Osteoblast (primary cell): ENCODE results near the gene FAM222B. TPM values are rescaled to one million over a fixed set of nuclear protein-coding genes. Genes with fewer than 3 reads are reported as not detected.

Experiments
- DNase-seq: peaks from one replicate; pipeline ENCODE4 v3.0.0; 2011; ENCODE audit warnings: low spot score, mixed read lengths; ENCODE audit not compliant: insufficient read length; ENCODE audit errors: missing footprints
- H2AFZ ChIP-seq: 2 replicates; pipeline ENCODE4 v1.6.0; 2011; ENCODE audit warnings: mild to moderate bottlenecking, low read length
- H3K27ac ChIP-seq: 2 replicates; pipeline ENCODE4 v1.5.1; 2011; ENCODE audit warnings: mild to moderate bottlenecking, low read depth, low read length, moderate library complexity
- H3K27me3 ChIP-seq: 2 replicates; pipeline ENCODE4 v1.6.0; 2012; ENCODE audit warnings: mild to moderate bottlenecking, control low read depth, inconsistent platforms, low read length, moderate library complexity; ENCODE audit not compliant: insufficient read depth
- H3K36me3 ChIP-seq: 2 replicates; pipeline ENCODE4 v1.5.1; 2011; ENCODE audit warnings: mild to moderate bottlenecking, low read length, control low read depth, moderate library complexity; ENCODE audit not compliant: insufficient read depth
- H3K4me1 ChIP-seq: 2 replicates; pipeline ENCODE4 v1.5.1; 2011; ENCODE audit warnings: mild to moderate bottlenecking, low read length, control low read depth, moderate library complexity; ENCODE audit not compliant: insufficient read depth
- H3K4me2 ChIP-seq: 2 replicates; pipeline ENCODE4 v1.6.0; 2011; ENCODE audit warnings: mild to moderate bottlenecking, low read length; ENCODE audit not compliant: insufficient read depth
- H3K4me3 ChIP-seq: fragments of 200-600 bp; sonication (generic); 3 replicates; pipeline ENCODE4 v1.5.1; 2012; ENCODE audit warnings: mild to moderate bottlenecking, low read length, inconsistent platforms; ENCODE audit not compliant: insufficient read depth
- H3K79me2 ChIP-seq: 2 replicates; pipeline ENCODE4 v1.6.0; 2012; ENCODE audit warnings: mild to moderate bottlenecking, low read length, control low read depth, inconsistent platforms; ENCODE audit not compliant: insufficient read depth
- H3K9me3 ChIP-seq: 2 replicates; pipeline ENCODE4 v1.5.1; 2011; ENCODE audit warnings: low read depth, low read length, control low read depth
- H4K20me1 ChIP-seq: 2 replicates; pipeline ENCODE4 v1.6.0; 2012; ENCODE audit warnings: mild to moderate bottlenecking, low read length, control low read depth; ENCODE audit not compliant: insufficient read depth
- total RNA-seq: library from RNA; depleted of rRNA; stranded (reverse); fragments of >200 nt; gene quantifications from 2 replicates; pipeline ENCODE4 v1.2.3, GENCODE V29; 2012
- TF ChIP-seq, protein P1 (sequence below): IDR thresholded peaks from 2 replicates; pipeline ENCODE4 v1.5.1; 2011; ENCODE audit warnings: mild to moderate bottlenecking, low read depth, low read length, moderate library complexity; ENCODE audit errors: extremely low read depth

Gene FAM222B
- total RNA-seq, 1 donor: 5.1 TPM

DNA sequence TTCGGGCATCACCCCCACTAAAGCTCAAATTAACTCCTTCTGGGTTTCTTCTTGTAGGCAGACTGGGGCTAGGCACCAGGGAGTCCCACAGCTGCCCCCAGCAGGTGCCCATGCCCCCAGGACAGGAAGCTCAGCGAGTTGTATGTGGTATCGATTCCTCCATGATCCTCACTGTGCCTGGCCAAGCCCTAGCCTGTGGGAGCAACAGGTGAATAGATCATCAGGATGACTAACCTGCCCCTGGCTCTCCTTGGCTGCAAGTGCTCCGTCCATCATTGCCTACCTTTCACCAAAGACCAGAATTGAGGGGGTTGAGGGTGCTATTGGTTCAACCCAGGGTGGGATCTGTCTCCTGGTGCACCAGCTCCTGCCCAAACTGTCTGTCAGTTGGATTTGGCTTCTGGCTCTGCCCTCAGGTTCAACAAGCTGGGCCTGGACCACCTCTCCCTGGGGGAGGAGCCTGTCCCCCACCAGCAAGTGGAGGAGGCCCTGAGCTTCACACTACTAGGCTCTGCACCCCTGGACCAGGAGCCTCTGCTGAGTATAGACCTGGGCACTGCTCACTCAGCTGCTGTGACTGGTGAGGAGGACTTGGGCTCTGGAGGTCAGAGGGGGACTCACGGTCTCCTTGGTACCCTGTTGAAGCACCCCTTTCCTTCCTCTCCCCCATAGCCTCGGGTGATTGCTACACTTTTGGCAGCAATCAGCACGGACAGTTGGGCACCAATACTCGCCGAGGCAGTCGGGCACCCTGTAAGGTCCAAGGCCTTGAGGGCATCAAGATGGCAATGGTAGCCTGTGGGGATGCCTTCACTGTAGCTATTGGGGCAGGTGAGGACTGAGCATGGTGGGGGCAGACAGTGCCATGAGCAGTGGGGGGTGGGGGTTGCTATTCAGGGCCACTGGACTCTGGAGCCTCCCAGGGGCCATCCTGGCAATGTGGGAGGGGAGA, 101.9 kb downstream of the FAM222B start:
- Histone ChIP-seq H2AFZ (no peak overlapping the region), H3K4me3 (no peak overlapping the region), H4K20me1 (peaks cover 3% of the 10 kb centered on the region), H3K4me2 (no peak overlapping the region), H3K36me3 (no peaks in the 10 kb centered on the region), H3K27me3 (no peaks in the 10 kb centered on the region), H3K27ac (no peak overlapping the region), H3K4me1 (peaks cover 16% of the 10 kb centered on the region), H3K9me3 (no peaks in the 10 kb centered on the region), H3K79me2 (peaks cover 15% of the 10 kb centered on the region)
- DNase-seq: peak; percentile 69
- TF ChIP-seq, protein P1, sequence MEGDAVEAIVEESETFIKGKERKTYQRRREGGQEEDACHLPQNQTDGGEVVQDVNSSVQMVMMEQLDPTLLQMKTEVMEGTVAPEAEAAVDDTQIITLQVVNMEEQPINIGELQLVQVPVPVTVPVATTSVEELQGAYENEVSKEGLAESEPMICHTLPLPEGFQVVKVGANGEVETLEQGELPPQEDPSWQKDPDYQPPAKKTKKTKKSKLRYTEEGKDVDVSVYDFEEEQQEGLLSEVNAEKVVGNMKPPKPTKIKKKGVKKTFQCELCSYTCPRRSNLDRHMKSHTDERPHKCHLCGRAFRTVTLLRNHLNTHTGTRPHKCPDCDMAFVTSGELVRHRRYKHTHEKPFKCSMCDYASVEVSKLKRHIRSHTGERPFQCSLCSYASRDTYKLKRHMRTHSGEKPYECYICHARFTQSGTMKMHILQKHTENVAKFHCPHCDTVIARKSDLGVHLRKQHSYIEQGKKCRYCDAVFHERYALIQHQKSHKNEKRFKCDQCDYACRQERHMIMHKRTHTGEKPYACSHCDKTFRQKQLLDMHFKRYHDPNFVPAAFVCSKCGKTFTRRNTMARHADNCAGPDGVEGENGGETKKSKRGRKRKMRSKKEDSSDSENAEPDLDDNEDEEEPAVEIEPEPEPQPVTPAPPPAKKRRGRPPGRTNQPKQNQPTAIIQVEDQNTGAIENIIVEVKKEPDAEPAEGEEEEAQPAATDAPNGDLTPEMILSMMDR: no peak

DNA sequence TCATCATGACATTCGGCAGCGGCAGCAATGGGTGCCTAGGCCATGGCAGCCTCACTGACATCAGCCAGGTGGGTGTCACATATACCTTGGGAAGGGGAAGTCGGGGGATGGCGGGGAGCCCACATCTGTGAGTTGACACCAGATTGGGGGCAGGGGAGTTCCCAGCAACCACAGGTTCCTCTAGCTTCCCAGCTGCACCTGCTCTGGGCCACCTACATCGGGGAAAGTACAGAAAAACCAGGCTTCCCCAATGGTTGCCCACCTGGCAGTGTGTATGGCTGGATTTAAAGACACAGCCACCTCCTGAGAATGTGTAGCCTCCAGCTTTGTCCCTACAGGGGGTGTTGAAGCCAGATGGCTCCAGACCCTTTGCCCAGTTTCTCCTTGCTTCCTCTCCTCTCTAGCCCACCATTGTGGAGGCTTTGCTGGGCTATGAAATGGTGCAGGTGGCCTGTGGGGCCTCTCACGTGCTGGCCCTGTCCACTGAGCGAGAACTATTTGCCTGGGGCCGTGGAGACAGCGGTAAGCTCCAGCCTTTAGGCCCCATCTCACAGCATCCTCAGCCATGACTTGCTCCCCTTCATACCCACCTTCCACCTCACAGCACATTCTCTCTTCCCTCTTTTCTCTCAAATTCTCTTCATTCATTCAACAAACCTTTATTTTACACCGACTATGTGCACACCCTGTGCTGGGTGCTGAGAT, 103.8 kb downstream of the FAM222B start:
- no peaks in the 10 kb centered on the region for H3K9me3 ChIP-seq
- H3K27me3 ChIP-seq: no peaks in the 10 kb centered on the region
- no peaks in the 10 kb centered on the region for H3K79me2 ChIP-seq
- peaks cover 9% of the 10 kb centered on the region for H3K4me1 ChIP-seq
- H2AFZ ChIP-seq: no peak overlapping the region
- no peaks in the 10 kb centered on the region for H3K36me3 ChIP-seq
- peak; percentile 58 for DNase-seq
- H4K20me1 ChIP-seq: no peaks in the 10 kb centered on the region
- no peak overlapping the region for H3K4me2 ChIP-seq
- TF ChIP-seq, protein P1: no peak
- no peak overlapping the region for H3K4me3 ChIP-seq
- H3K27ac ChIP-seq: no peak overlapping the region

- Histone ChIP-seq H3K27ac (no peak overlapping the region), H3K79me2 (no peaks in the 10 kb centered on the region), H4K20me1 (no peaks in the 10 kb centered on the region), H3K4me2 (no peak overlapping the region), H2AFZ (no peak overlapping the region), H3K36me3 (no peaks in the 10 kb centered on the region), H3K9me3 (no peaks in the 10 kb centered on the region), H3K4me3 (no peak overlapping the region), H3K4me1 (peaks cover 7% of the 10 kb centered on the region), H3K27me3 (no peaks in the 10 kb centered on the region)
- peak; percentile 37 for DNase-seq
- TF ChIP-seq, protein P1: no peak
Observed at GRCh38 chr17:28737770-28738679, 104.6 kb downstream of the FAM222B start.
